Measurements from ENCODE around the gene LCN1. TPM values are rescaled to one million over a fixed set of nuclear protein-coding genes. Genes with fewer than 3 reads are reported as not detected.

LCN1 gene
- total RNA-seq, 2 experiments from 2014 or later = not detected

DNA sequence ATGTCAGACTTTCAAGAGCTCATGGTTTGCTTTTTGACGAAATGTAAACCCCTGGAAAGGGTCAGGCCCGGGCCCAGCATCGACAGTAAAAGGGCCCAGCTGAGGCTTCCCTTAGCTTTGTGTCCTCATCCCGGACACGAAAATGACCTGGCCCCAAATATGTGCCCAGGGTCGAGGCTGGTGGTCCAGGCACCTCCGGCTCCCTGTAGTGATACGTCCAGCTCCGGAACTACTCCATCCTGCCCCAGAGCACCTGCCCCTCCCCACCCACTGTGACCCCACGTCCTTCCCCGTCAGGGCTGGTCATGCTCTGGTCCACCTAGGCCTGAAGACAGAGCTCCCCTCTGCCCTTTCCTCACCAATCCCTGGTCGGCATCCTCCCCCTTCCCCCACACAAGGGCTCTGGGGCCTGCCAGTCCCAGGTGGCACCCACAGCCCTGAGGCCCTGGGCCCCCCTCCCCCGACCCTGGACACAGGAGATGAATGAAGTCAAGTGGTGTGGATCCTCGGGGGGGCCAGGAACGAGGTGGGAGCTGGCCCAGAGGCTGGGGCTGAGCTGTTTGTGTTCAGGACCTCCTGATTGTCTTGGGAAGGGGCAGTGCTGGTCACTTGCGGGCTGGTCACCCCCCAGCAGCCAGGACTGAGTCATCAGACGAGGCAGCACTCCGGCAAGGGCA is 30.9 kb downstream of the LCN1 start:
- Mint-ChIP-seq H3K4me1 (ENCODE audit: low read depth) (no peaks in the 10 kb centered on the region), H3K4me3 (no peak overlapping the region), H3K27ac (no peak overlapping the region), H3K9me3 (no peaks in the 10 kb centered on the region), H3K36me3 (no peaks in the 10 kb centered on the region), H3K27me3 (no peaks in the 10 kb centered on the region)
- intact Hi-C loops (cut with micrococcal nuclease) = no loop called here
- CTCF ChIA-PET = no interaction called here
- POLR2A ChIA-PET = no interaction called here
- DNase-seq = no peak

GRCh38 chr9:135552698-135553171 is 31.5 kb downstream of the LCN1 start:
- POLR2A ChIA-PET = no interaction called here
- Mint-ChIP-seq H3K27me3 (no peaks in the 10 kb centered on the region), H3K9me3 (no peaks in the 10 kb centered on the region), H3K36me3 (no peaks in the 10 kb centered on the region), H3K27ac (no peak overlapping the region), H3K4me3 (no peak overlapping the region), H3K4me1 (ENCODE audit: low read depth) (no peaks in the 10 kb centered on the region)
- intact Hi-C loops (cut with micrococcal nuclease) = no loop called here
- CTCF ChIA-PET = no interaction called here
- DNase-seq = no peak

DNA sequence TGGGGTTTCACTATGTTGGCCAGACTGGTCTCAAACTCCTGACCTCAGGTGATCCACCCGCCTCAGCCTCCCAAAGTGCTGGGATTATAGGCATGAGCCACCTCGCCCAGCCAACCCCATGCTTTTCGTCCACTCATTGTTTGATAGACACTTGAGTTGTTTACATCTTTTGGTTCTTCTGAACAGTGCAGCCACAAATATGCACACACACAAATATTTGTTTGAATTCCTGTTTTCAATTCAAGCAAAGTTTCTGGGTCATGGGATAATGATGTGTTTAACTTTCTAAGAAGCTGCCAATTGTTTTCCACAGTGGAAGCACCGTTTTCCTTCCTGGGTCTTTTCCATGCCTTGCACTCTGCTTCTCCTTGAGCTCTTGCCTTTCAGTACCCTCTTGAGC is 33.5 kb downstream of the LCN1 start:
- CTCF ChIA-PET = no interaction called here
- H3K4me3 Mint-ChIP-seq = no peak overlapping the region

GRCh38 chr9:135555203-135555602 is 34.0 kb downstream of the LCN1 start:
- ChIA-PET CTCF (no interaction called here), POLR2A (no interaction called here)
- intact Hi-C loops (cut with micrococcal nuclease) = no loop called here
- Mint-ChIP-seq H3K27me3 (peaks cover 3% of the 10 kb centered on the region), H3K4me1 (ENCODE audit: low read depth) (no peaks in the 10 kb centered on the region), H3K36me3 (no peaks in the 10 kb centered on the region), H3K4me3 (no peak overlapping the region), H3K9me3 (no peaks in the 10 kb centered on the region), H3K27ac (no peak overlapping the region)
- no peak for DNase-seq

More for the DNA sequence above, 33.5 kb downstream of the LCN1 start:
- no peak overlapping the region for H3K27ac Mint-ChIP-seq
- POLR2A ChIA-PET = no interaction called here
- intact Hi-C loops (cut with micrococcal nuclease) = no loop called here
- H3K27me3 Mint-ChIP-seq = peaks cover 2% of the 10 kb centered on the region
- no peaks in the 10 kb centered on the region for H3K4me1 Mint-ChIP-seq (ENCODE audit: low read depth)
- H3K36me3 Mint-ChIP-seq = no peaks in the 10 kb centered on the region
- H3K9me3 Mint-ChIP-seq = no peaks in the 10 kb centered on the region
- no peak for DNase-seq

GRCh38 chr9:135555910-135556309 is 34.7 kb downstream of the LCN1 start:
- H3K4me3 Mint-ChIP-seq = no peak overlapping the region
- no peaks in the 10 kb centered on the region for H3K36me3 Mint-ChIP-seq
- no peaks in the 10 kb centered on the region for H3K9me3 Mint-ChIP-seq
- peaks cover 3% of the 10 kb centered on the region for H3K27me3 Mint-ChIP-seq
- intact Hi-C loops (cut with micrococcal nuclease) = no loop called here
- H3K27ac Mint-ChIP-seq = no peak overlapping the region
- no peak for DNase-seq
- H3K4me1 Mint-ChIP-seq (ENCODE audit: low read depth) = no peaks in the 10 kb centered on the region
- CTCF ChIA-PET = no interaction called here
- POLR2A ChIA-PET = no interaction called here

DNA sequence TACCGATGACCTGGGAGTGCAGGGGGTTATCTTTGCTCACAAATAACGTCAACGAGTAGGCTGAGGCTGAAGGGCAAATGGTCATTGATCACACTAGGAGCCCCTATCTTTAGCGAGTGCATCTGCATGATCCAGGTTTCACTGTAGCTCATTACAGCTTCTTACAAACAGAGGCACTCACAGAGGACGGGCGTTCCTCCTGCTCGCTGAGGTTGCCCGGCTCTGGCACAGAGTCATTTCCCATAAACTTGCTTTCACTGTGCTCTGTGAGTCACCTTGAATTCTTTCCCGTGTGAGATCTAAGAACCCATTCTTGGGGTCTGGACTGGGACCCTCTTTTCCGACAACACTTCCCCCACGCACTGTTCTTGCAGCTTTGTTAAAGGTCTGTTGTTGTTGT is 38.4 kb downstream of the LCN1 start:
- no peak for DNase-seq
- Mint-ChIP-seq H3K4me1 (ENCODE audit: low read depth) (no peaks in the 10 kb centered on the region), H3K27me3 (peaks cover 6% of the 10 kb centered on the region), H3K9me3 (no peaks in the 10 kb centered on the region), H3K36me3 (no peaks in the 10 kb centered on the region), H3K27ac (no peak overlapping the region), H3K4me3 (no peak overlapping the region)
- intact Hi-C loops (cut with micrococcal nuclease) = no loop called here
- ChIA-PET POLR2A (no interaction called here), CTCF (no interaction called here)

DNA sequence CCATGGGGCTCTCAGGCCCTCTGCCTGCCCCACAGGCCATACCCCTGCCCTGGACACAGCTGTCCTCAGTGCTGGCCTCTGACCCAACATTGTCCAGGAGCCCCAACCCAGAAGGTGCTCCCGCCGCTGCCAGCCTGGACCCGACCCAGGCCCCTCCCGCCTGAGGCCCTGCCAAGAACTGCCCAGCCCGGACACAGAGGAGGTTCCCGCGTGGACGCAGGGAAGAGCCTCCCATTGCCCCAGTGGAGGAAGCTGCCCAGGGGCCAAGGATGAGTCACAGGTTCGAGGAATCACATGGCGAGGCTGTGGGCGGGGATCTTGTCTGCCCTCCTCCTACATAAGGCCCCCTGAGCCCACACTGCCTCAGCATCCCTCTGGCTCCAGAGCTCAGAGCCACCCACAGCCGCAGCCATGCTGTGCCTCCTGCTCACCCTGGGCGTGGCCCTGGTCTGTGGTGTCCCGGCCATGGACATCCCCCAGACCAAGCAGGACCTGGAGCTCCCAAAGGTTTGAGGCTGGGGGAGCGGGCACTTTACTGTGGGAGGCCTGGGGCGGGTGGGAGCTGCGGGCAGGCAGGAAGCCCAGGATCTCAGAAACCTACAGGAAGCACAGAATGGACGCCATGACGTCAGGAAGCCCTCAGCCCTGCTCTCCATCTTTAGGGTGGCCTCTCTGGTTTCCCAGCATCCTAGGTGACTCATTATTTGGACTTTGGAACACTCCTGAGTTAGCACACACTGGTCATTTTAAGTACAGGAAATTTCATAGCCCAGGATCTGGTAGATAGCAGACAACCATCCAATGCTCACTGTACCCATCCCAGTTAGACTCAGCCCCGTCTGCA is 40.4 kb downstream of the LCN1 start, which contains the start of gene PAEP:
PAEP (plus strand) TSS at position 366 of the 844 bp plus-strand sequence.
- intact Hi-C loops (cut with micrococcal nuclease) = no loop called here

DNA sequence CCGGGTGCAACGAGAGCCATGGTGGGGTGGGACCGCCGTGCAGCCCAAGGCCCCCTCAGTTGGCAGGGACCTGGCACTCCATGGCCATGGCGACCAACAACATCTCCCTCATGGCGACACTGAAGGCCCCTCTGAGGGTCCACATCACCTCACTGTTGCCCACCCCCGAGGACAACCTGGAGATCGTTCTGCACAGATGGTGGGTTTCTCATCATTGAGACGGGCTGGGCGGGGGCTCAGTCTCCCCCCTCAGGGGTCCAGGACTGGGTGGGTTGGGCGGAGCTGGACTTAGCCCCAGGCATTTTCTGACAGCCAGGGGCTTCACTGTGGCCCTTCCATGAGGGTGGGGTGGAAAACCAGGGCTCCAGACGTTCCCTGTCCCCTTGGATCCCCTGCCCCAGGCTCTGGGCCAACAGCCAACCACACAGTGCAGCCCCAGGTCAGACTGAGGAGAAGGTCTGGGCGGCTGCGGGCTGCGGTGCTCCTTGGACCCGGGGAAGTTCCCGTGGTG is 41.0 kb downstream of the LCN1 start:
- ChIA-PET POLR2A (no interaction called here), CTCF (no interaction called here)
- DNase-seq = no peak
- Mint-ChIP-seq H3K36me3 (no peaks in the 10 kb centered on the region), H3K4me3 (no peak overlapping the region), H3K27me3 (peaks cover 8% of the 10 kb centered on the region), H3K4me1 (ENCODE audit: low read depth) (no peaks in the 10 kb centered on the region), H3K27ac (no peak overlapping the region), H3K9me3 (no peaks in the 10 kb centered on the region)
- intact Hi-C loops (cut with micrococcal nuclease) = no loop called here

More for the DNA sequence above, 40.4 kb downstream of the LCN1 start, which contains the start of gene PAEP:
- Mint-ChIP-seq H3K9me3 (no peaks in the 10 kb centered on the region), H3K27me3 (peaks cover 6% of the 10 kb centered on the region), H3K4me1 (ENCODE audit: low read depth) (no peaks in the 10 kb centered on the region), H3K36me3 (no peaks in the 10 kb centered on the region), H3K4me3 (no peak within 1 kb of the TSS), H3K27ac (no peak within 1 kb of the TSS)
- POLR2A ChIA-PET = no interaction called here
- CTCF ChIA-PET = no interaction called here
- no peak for DNase-seq

GRCh38 chr9:135563039-135563476 is 41.8 kb downstream of the LCN1 start:
- Mint-ChIP-seq H3K36me3 (no peaks in the 10 kb centered on the region), H3K9me3 (no peaks in the 10 kb centered on the region), H3K27ac (no peak overlapping the region), H3K4me1 (ENCODE audit: low read depth) (no peaks in the 10 kb centered on the region), H3K27me3 (peaks cover 8% of the 10 kb centered on the region), H3K4me3 (no peak overlapping the region)
- ChIA-PET CTCF (no interaction called here), POLR2A (no interaction called here)
- DNase-seq = no peak
- intact Hi-C loops (cut with micrococcal nuclease) = no loop called here

- ChIA-PET POLR2A (no interaction called here), CTCF (interaction anchor here (0.7 kb wide), 1 partner anchor 60 kb away, joined by 3 read pairs; no protein-coding TSS in a partner anchor)
- Mint-ChIP-seq H3K36me3 (no peaks in the 10 kb centered on the region), H3K9me3 (peaks cover under 1% of the 10 kb centered on the region), H3K27me3 (peaks cover 8% of the 10 kb centered on the region), H3K27ac (no peak overlapping the region), H3K4me1 (ENCODE audit: low read depth) (no peaks in the 10 kb centered on the region), H3K4me3 (no peak overlapping the region)
- intact Hi-C loops (cut with micrococcal nuclease) = no loop called here
- no peak for DNase-seq
These were observed 42.6 kb downstream of the LCN1 start for GRCh38 chr9:135563858-135564257.

GRCh38 chr9:135565141-135565628 is 43.9 kb downstream of the LCN1 start:
- intact Hi-C loops (cut with micrococcal nuclease) = no loop called here
- Mint-ChIP-seq H3K36me3 (no peaks in the 10 kb centered on the region), H3K27ac (no peak overlapping the region), H3K27me3 (peaks cover 6% of the 10 kb centered on the region), H3K4me3 (no peak overlapping the region), H3K9me3 (peaks cover 7% of the 10 kb centered on the region), H3K4me1 (ENCODE audit: low read depth) (no peaks in the 10 kb centered on the region)
- ChIA-PET POLR2A (no interaction called here), CTCF (no interaction called here)
- no peak for DNase-seq

- no peak overlapping the region for H3K27ac Mint-ChIP-seq
- H3K9me3 Mint-ChIP-seq = peaks cover 7% of the 10 kb centered on the region
- POLR2A ChIA-PET = no interaction called here
- CTCF ChIA-PET = interaction anchor here (0.6 kb wide), 1 partner anchor 36 kb away, joined by 4 read pairs; no protein-coding TSS in a partner anchor
- no peaks in the 10 kb centered on the region for H3K36me3 Mint-ChIP-seq
- peaks cover 6% of the 10 kb centered on the region for H3K27me3 Mint-ChIP-seq
- DNase-seq = no peak
- no peak overlapping the region for H3K4me3 Mint-ChIP-seq
- intact Hi-C loops (cut with micrococcal nuclease) = no loop called here
- H3K4me1 Mint-ChIP-seq (ENCODE audit: low read depth) = no peaks in the 10 kb centered on the region
These were observed 44.4 kb downstream of the LCN1 start for GRCh38 chr9:135565636-135566035.
